Activated naive CD8-positive, alpha-beta T cell (primary cell): ENCODE data around the gene EIF5.

Experiments
- H3K27ac Mint-ChIP-seq: one replicate; pipeline ENCODE4 v1.8.0; 2021; ENCODE audit warnings: mixed read lengths
- H3K27me3 Mint-ChIP-seq: one replicate; pipeline ENCODE4 v1.8.0; 2021; ENCODE audit warnings: mixed read lengths
- H3K36me3 Mint-ChIP-seq: one replicate; pipeline ENCODE4 v1.8.0; 2021; ENCODE audit warnings: mixed read lengths
- H3K4me1 Mint-ChIP-seq: one replicate; pipeline ENCODE4 v1.8.0; 2021; ENCODE audit warnings: low read depth, mixed read lengths
- H3K4me3 Mint-ChIP-seq: one replicate; pipeline ENCODE4 v1.8.0; 2021; ENCODE audit warnings: mild to moderate bottlenecking, mixed read lengths
- H3K9me3 Mint-ChIP-seq: one replicate; pipeline ENCODE4 v1.8.0; 2021; ENCODE audit warnings: low read depth, mixed read lengths

EIF5 gene

DNA sequence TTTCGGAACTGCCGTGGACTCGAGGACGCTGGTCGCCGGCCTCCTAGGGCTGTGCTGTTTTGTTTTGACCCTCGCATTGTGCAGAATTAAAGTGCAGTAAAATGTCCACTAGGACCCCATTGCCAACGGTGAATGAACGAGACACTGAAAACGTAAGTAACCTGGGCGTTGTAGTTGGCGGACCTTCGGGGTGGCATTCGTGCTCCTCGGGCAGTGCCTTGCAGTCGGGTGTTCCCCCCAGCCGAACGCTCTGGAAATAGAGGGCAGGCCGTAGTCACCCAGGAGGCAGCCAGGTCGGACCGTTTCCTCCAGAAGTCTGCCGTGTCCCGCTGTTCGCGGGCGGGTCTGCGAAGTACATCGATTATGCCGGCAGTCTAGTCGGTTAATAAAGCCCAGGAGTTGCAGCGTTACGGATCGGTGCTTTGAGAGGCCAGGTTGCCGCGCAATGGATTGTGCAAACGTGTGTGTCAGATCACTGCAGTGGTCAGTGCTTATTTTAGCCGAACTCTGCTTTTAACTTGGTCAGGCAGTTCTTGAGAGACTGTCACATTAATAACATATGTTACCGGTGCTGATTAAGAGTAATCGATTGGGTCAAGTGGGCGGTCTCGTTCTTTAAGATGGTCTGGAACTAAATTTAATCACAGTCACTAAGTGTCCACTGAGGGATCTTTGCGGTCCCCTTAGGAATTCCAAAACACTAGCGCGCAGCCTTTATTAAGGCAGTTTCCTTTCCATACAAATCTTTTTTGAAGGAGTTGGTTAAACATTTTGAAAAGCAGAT lies 52.1 kb downstream of the EIF5 start:
- peak overlapping the region; percentile 98 for H3K4me3 Mint-ChIP-seq
- peaks cover 3% of the 10 kb centered on the region for H3K36me3 Mint-ChIP-seq
- peaks cover 37% of the 10 kb centered on the region for H3K4me1 Mint-ChIP-seq
- H3K9me3 Mint-ChIP-seq, result no peaks in the 10 kb centered on the region
- peaks cover 3% of the 10 kb centered on the region for H3K27me3 Mint-ChIP-seq
- H3K27ac Mint-ChIP-seq, result peak overlapping the region; percentile 97

DNA sequence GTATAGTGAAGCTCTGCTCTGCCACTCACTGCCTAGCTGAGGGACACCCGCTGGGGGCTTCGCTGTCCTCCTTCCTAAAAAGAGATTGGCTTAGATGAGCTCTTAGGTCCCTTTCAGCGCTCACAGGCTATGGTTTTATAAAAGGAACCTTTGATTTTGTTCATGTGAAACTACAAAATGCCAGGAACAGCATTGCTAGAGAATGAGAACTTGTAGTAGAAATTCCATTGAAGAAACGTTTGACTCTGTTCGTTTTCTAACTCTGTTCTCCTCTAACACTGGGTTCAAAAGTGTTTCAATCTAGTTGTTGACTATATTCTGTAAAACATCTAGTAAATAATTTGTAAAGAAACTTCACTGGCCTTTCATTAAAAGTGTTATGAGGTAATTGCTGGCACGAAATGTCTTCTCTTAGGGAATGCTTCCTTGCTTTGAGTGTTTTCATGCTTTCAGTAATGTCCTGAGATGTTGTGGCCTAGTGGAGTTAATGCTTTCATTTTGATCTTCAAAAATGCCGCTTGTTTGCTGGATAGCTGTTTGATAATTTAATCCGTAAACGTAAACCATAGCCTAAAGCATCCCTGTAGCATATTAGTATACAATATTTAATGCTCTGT lies 52.8 kb downstream of the EIF5 start:
- peaks cover 3% of the 10 kb centered on the region for H3K27me3 Mint-ChIP-seq
- peaks cover 39% of the 10 kb centered on the region for H3K4me1 Mint-ChIP-seq
- peak overlapping the region; percentile 98 for H3K4me3 Mint-ChIP-seq
- H3K27ac Mint-ChIP-seq, result peak overlapping the region; percentile 97
- H3K36me3 Mint-ChIP-seq, result peaks cover 3% of the 10 kb centered on the region
- H3K9me3 Mint-ChIP-seq, result no peaks in the 10 kb centered on the region

DNA sequence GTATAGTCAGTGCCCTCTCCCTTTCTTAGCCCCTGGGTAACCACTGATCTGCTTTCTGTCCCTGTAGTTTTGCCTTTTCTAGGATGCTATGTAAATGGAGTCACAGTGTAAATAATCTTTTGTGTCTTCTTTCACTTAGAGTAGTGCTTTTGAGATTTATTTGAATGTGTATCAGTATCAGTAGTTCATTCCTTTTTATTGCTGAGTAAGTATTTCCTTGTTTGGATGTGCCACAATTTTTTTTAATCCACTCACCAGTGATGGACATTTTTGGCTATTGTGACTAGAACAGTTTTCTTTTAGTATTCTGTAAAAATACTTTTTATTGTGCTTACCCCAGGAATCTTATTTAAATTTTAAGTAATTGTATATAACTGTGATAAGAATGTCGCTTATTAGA lies 54.6 kb downstream of the EIF5 start:
- H3K27me3 Mint-ChIP-seq, result no peaks in the 10 kb centered on the region
- H3K4me3 Mint-ChIP-seq, result peak overlapping the region; percentile 98
- peaks cover 3% of the 10 kb centered on the region for H3K36me3 Mint-ChIP-seq
- H3K4me1 Mint-ChIP-seq, result peaks cover 43% of the 10 kb centered on the region
- H3K9me3 Mint-ChIP-seq, result no peaks in the 10 kb centered on the region
- peak overlapping the region; percentile 78 for H3K27ac Mint-ChIP-seq

DNA sequence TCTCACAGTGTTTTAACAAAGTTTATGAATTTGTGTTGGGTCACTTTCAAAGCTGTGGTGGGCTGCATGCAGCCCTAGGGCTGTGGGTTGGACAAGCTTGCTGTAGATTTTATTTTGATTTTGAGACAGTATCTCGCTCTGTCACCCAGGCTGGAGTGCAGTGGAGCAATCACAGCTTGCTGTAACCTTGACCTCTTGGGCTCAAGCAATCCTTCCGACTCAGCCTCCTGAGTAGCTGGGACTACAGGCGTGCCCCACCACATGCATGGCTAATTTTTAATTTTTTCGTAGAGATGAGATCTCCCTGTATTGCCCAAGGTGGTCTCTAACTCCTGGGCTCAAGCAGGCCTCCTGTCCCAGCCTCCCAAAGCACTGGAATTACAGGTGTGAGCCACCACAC lies 56.6 kb downstream of the EIF5 start:
- peaks cover 3% of the 10 kb centered on the region for H3K36me3 Mint-ChIP-seq
- H3K9me3 Mint-ChIP-seq, result no peaks in the 10 kb centered on the region
- peak overlapping the region; percentile 46 for H3K27ac Mint-ChIP-seq
- H3K4me1 Mint-ChIP-seq, result peaks cover 58% of the 10 kb centered on the region
- H3K4me3 Mint-ChIP-seq, result no peak overlapping the region
- H3K27me3 Mint-ChIP-seq, result no peaks in the 10 kb centered on the region

DNA sequence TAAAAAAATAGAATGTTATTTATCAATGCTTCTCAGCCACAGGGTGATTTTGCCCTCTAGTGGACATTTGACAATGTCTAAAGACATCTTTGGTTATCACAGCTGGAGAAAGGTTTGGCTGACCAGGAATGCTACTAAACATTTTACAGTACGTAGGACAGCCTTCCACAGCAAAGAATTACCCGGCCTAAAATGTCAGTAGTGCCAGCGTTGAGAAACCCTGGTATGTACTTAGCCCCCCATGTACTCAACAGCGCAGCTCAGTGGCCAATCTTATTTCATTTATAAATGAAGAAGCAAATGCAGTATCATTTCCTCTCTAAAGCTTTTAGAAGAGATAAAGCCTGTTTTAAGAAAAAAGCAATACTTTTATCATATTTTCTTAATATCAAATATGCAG lies 57.0 kb downstream of the EIF5 start:
- H3K9me3 Mint-ChIP-seq, result no peaks in the 10 kb centered on the region
- peaks cover 63% of the 10 kb centered on the region for H3K4me1 Mint-ChIP-seq
- peak overlapping the region; percentile 35 for H3K27ac Mint-ChIP-seq
- no peaks in the 10 kb centered on the region for H3K27me3 Mint-ChIP-seq
- H3K4me3 Mint-ChIP-seq, result no peak overlapping the region
- peaks cover 3% of the 10 kb centered on the region for H3K36me3 Mint-ChIP-seq

DNA sequence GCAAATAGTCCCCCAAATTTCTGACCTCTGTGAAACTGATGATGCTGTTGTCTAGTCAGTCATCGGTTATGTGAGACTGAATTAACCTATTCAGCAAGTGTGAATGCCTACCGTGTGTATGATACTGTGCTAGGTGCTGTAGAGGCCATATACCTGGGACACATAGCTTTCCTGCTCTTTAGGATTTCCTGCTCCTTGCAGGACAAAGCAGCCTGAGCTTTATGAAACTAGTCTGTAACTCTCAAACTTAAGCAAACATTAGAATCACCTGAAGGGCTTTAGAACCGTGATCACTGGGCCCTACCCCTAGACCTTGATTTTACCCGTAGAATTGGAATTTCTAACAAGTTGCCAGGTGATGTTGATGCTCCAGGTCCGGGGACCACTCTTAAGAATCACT lies 58.1 kb downstream of the EIF5 start:
- Mint-ChIP-seq H3K36me3 (peaks cover 3% of the 10 kb centered on the region), H3K4me1 (peaks cover 70% of the 10 kb centered on the region)

DNA sequence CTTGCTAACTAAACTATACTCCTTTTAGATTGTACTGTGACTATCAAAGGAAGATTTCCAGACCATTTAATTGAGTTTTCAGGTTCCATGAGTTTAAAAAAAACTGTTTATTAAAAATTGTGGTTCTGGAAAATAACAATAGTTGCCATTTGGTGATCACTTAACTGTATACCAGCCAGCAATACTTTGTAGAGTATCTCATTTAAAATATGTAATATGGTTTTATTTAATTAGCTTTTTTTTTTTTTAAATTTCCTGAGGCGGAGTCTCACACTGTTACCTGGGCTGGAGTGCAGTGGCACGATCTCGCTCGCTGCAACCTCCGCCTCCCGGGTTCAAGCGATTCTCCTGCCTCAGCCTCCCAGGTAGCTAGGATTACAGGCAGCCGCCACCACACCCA lies 58.5 kb downstream of the EIF5 start:
- H3K4me1 Mint-ChIP-seq, result peaks cover 69% of the 10 kb centered on the region

More for the DNA sequence above, 58.1 kb downstream of the EIF5 start:
- no peak overlapping the region for H3K4me3 Mint-ChIP-seq
- no peak overlapping the region for H3K27ac Mint-ChIP-seq
- no peaks in the 10 kb centered on the region for H3K9me3 Mint-ChIP-seq
- H3K27me3 Mint-ChIP-seq, result no peaks in the 10 kb centered on the region

DNA sequence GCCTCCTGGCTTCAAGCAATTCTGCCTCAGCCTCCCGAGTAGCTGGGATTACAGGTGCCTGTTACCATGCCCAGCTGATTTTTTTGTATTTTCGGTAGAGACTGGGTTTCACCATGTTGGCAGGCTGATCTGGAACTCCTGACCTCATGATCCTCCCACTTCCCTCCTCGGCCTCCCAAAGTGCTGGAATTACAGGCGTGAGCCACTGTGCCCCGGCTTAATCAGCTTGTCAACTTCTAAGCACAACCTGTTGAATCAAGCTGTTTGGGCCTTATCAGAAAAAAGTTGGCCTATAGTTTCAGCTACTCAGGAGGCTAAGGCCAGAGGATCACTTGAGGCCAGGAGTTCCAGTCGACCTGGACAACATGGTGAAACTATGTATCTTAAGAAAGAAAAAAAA lies 59.0 kb downstream of the EIF5 start:
- Mint-ChIP-seq H3K9me3 (no peaks in the 10 kb centered on the region), H3K27ac (no peak overlapping the region), H3K27me3 (no peaks in the 10 kb centered on the region), H3K4me3 (no peak overlapping the region), H3K4me1 (peaks cover 69% of the 10 kb centered on the region), H3K36me3 (peaks cover 3% of the 10 kb centered on the region)

More for the DNA sequence above, 58.5 kb downstream of the EIF5 start:
- Mint-ChIP-seq H3K27ac (no peak overlapping the region), H3K9me3 (no peaks in the 10 kb centered on the region), H3K36me3 (peaks cover 3% of the 10 kb centered on the region), H3K27me3 (no peaks in the 10 kb centered on the region), H3K4me3 (no peak overlapping the region)

DNA sequence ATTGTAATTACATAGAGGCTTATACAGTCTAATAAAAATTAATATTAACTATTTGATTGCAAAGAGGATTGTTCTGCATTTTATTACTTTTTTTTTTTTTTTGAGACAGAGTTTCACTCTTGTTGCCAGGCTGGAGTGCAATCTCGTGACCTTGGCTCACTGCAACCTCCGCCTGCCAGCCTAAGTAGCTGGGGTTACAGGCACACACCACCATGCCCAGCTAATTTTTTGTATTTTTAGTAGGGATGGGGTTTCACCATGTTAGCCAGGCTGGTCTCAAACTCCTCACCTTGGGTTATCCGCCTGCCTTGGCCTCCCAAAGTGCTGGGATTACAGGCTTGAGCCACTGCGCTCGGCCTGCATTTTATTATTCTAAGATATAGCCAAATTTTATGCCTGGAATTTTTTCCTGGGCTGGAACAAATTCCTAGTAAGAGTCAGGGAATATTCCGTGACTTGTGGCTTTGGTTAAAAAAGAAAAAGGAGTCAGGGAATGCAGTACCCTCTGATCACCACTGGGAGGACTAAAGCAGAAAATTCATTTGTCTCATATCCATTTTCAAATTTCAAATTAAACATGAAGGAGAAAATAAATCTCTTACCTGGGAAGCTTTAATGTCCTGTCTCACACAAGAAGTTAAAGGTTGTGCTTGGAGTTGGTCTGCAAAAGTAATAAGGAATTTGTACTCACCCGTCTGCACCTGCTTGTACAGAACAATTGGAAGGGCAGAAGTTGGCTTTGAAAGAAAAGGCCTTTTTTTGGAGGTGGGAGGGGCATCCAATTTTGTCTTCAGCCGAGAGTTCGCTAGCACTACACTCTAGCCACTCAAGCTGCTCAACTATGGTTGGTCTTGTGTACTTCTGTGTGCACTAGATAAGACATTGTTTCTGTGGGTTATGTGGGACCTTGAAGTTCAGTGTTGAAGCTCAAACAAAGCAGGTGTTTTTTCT lies 59.9 kb downstream of the EIF5 start:
- H3K36me3 Mint-ChIP-seq, result no peaks in the 10 kb centered on the region
- H3K27ac Mint-ChIP-seq, result peak overlapping the region; percentile 34
- no peaks in the 10 kb centered on the region for H3K27me3 Mint-ChIP-seq
- peaks cover 68% of the 10 kb centered on the region for H3K4me1 Mint-ChIP-seq
- peak overlapping the region; percentile 55 for H3K4me3 Mint-ChIP-seq
- H3K9me3 Mint-ChIP-seq, result no peaks in the 10 kb centered on the region
